ENCODE measurements around the gene LRRC7.

GRCh38 chr1:69967245-69967766 is 399.6 kb downstream of the LRRC7 start:
- TF ChIP-seq GABPA (IDR thresholded peaks at IDR 0.05; ENCODE audit: low read depth) (no peak), CTCF (IDR thresholded peaks at IDR 0.05) (no peak), RFX5 (IDR thresholded peaks at IDR 0.05; ENCODE audit: low read length) (no peak), POLR2AphosphoS5 (IDR thresholded peaks at IDR 0.05; ENCODE audit: low read depth, low read length) (no peak), REST (IDR thresholded peaks at IDR 0.05; ENCODE audit: low read depth, low read length) (no peak), SMC3 (IDR thresholded peaks at IDR 0.05; ENCODE audit: low read depth, low read length) (no peak), EP300 (IDR thresholded peaks at IDR 0.05; ENCODE audit: borderline replicate concordance in 1 of 2, low read depth in 1 of 2, low read length in 1 of 2) (no peak), EZH2phosphoT487 (IDR thresholded peaks at IDR 0.05; ENCODE audit: borderline replicate concordance, low read depth) (no peak), JUND (IDR thresholded peaks at IDR 0.05) (0 out of 2 replicates have a peak, but pooled peaks have one; percentile 15), PBX3 (IDR thresholded peaks at IDR 0.05) (no peak), MAX (IDR thresholded peaks at IDR 0.05; ENCODE audit: low read depth) (no peak), TCF12 (IDR thresholded peaks at IDR 0.05) (peak; percentile 67), YY1 (IDR thresholded peaks at IDR 0.05; ENCODE audit: low read depth) (no peak), RAD21 (IDR thresholded peaks at IDR 0.05; ENCODE audit: low read length) (no peak)

Measured in SK-N-SH (cell line).